HG03095 (cell line): ENCODE measurements around the gene NDUFAF7.
"Not testable (repeated sequence)": the region's sequence is repeated elsewhere in the genome, so short reads cannot be mapped to it uniquely, and the experiment has no call there.

Source experiments
- ATAC-seq: cut with Tn5 transposase; IDR thresholded peaks from one replicate; pipeline ENCODE4 v1.9.1; 2021; ENCODE audit warnings: moderate library complexity; ENCODE audit not compliant: unreplicated experiment

The NDUFAF7 gene

GRCh38 chr2:37215250-37215649, 16.2 kb upstream of the NDUFAF7 start:
- ATAC-seq, result no peak

DNA sequence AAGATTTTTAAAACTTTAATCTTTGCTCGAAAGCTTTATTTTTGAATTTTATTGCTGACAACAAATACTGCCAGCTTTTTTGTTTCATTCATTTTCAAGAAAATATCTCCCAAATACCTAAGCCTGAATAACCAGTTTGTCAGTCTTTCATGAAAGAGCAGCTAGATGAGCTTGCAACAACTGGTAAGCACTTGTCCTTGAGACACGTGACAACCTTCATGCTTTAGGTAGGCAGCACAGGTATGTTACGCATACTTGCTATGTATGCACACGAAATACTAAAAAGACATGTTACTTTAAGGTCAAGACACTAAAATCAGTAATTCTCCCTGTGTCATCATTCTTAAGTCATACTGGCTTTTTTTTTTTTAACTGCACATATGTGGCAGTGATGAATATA, 12.4 kb upstream of the NDUFAF7 start:
- ATAC-seq, result no peak

- ATAC-seq, result no peak
These were observed 8.3 kb upstream of the NDUFAF7 start for GRCh38 chr2:37223131-37223530.

DNA sequence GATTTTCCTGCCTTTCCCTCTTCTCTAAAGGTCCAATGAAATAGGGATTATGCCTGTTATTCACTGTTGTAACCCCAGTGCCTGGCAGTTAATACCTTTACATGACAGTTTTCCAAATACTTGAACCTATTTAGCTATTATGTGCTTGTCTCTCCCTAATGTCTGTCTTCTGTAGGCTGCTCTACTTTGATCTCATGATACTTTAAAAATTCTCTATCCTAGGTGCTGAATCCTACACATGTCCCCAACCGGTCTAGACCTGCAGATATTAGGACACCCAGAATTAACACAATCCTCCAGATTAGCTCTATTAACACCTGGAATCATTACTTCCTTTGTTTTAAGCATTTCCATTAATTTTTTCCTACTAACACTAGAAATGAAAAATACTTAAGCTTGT, 7.4 kb upstream of the NDUFAF7 start:
- ATAC-seq, result no peak

DNA sequence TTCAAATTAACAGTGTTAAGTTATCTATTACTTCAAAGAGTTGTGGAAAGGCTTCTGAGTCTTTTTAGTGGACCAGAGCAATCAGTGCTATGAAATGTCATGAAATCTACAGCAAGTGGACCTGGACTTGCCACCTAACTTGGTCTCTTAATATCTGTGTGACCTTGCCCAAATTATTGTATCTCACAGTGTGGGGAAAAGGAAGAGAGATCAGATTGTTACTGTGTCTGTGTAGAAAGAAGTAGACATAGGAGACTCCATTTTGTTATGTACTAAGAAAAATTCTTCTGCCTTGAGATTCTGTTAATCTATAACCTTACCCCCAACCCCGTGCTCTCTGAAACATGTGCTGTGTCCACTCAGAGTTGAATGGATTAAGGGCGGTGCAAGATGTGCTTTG, 6.3 kb upstream of the NDUFAF7 start:
- not testable (repeated sequence) for ATAC-seq

- no peak for ATAC-seq
These were observed 4.6 kb upstream of the NDUFAF7 start for GRCh38 chr2:37226863-37227262.

DNA sequence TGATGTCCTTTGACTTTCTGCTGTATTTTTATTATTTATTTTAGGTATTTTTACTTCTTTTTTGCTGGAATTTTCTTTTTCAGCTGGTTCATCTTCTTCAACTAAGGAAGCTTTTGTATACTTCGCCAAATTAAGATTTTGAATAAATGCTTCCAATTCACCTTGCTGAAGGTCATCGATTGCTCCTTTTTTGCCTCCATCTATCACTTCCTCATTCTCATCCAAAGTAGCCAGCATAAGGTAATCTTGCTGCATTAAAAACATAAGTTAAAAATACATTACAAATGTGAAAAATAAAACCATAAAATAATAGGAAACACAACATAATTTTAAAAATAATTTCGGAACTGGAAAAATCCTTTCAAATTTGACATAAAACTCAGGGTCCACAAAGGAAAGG, 2.7 kb upstream of the NDUFAF7 start:
- no peak for ATAC-seq

- ATAC-seq, result no peak
These were observed 877 bp upstream of the NDUFAF7 start for GRCh38 chr2:37230581-37230980.

DNA sequence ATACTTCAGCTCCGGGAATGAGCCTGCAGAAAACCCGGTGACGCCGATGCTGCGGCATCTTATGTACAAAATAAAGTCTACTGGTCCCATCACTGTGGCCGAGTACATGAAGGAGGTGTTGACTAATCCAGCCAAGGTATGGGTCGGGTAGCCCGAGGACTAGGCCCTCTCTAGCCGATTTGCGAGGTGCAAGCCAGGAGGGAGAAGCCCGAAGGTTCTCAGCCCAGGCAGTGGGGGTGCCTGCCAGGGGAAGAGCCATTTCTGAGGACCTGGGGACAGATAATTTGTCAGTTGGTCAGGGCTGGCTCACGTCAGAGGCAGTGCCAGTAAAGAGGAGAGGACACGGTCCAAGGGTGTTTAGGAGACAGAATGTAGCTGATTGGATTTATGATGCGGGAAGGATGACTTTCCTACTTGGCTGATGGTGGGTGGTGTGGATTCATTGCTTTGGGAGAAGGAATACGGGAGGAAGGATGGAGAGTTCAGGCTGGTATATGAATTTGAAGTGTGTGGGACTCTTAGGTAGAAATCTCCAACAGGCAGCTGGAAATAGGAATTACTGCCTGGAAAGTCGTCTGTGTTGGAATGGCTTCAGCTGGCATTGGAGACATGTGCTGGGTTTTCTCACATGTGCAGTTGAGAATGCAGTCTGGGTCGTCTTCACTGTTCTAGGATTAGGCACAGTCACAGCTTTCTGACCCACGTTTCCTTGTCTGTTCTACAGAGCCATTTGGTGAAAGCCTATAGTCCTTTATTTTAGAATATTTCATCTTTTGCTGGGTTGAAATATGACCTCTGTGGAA, 874 bp downstream of the NDUFAF7 start:
- no peak for ATAC-seq

DNA sequence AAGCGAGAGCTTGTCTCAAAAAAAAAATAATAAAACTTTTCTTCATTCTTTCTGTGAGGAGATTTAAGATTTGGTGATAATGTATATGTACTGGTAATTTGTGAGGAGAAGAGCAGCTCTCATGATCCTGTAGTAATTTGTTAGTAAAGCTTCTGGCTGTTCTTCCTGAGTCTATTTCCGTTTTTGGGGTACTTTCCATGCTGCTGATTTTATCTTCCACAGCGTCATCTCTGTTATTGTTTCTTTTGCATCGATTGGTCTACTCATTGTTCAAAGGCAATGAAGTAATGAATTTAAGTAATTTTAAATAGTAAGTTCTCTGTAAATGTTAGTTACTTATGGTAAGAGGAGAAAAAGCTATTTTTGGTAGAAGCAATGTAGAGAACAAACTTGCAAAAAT, 12.0 kb downstream of the NDUFAF7 start:
- ATAC-seq, result no peak

- peak; percentile 94 for ATAC-seq
These were observed 12.6 kb downstream of the NDUFAF7 start for GRCh38 chr2:37244017-37244416.

- no peak for ATAC-seq
These were observed 13.3 kb downstream of the NDUFAF7 start for GRCh38 chr2:37244755-37245154.

DNA sequence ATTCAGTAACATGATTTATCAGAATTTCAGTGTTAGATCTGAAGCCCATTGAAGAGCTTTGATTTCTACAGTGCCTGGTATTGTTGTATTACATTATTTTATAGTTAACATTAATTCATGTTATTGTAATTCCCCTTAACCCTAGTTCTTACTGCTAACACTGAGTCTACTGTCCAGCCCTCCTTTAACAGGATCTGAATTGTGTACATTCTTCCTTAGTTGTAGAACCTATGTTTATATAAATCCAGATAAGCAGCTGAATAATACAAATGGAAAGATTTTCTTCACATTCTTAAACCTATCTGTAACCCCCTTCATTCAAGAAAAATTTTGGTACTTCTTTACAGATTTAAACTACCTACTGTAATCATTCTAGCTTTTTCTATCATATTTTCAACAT, 14.7 kb downstream of the NDUFAF7 start:
- no peak for ATAC-seq

DNA sequence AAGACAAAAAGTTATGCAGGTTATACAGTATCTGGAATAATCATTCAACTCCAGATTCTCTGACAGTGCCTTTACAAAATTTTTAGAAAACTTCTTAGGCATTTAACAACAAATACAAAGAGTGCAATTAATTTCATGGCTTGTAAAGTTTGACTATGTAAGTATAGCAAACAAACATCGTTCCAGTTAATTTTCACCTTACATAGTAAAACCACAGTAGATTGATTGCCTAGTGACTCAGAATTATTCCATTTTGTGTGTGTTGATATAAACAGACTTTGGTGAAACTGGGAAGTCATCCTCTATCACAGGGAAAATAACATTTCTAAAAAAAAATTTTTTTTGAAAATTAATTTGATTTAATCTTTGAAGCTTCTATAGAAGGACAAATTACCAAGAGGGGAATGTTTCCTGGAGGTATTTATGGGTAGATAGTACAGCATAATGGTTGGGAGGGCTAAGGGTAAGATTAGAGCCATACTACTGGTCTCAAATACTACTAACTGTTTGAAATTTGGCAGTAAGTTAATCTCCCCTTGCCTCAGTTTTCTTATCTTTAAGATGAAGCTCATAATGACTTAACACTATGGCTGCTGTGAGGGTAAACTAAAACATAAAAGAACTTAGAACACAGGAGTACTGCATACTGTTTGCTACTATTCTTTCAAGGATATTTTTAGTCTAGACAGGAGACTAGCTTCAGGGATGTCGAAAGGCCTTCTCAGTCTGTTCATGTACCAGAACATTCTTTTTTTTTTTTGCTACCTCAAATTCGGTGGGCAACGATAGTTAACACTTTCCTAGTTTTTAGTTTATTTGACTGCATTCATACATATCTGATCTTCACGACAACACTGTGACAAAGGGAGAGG, 19.6 kb downstream of the NDUFAF7 start:
- ATAC-seq, result no peak

- no peak for ATAC-seq
These were observed 31.1 kb downstream of the NDUFAF7 start for GRCh38 chr2:37262522-37262921.

DNA sequence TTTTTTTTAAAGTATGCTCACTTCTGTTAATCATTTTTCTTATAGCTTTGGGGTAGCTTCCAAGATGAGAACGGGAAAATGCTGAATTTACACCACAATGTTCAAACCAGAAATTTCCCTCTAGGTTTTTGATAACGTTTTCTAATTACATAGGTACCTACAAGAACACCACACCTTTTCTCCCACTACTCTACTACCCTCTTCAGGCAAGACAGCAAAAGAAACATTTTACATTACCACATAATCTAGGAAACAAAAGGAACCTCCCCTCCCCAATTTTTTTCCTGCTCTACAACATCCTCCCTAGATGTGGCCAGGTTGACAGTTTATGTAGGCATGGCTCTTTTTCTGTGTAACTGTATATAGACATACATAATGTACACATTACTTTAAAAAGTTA, 32.4 kb downstream of the NDUFAF7 start:
- ATAC-seq, result no peak

DNA sequence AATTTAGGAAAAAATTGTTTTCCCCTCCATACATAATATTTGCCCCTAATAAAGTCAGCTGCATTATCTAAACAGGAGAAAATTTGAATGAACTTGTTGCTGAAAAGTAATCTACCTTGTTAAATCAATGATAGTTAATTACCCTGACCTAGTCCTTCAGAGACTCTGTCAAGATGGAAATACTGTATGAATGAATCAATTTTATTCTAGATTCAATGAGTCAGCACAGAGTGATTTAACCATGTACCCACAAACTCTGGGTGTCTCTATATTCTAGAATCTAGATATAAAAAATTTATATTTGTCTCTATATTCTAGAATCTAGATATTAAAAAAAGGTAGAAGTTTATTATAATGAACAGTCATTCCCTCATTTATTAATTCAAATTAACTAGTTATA, 36.2 kb downstream of the NDUFAF7 start:
- ATAC-seq, result no peak

DNA sequence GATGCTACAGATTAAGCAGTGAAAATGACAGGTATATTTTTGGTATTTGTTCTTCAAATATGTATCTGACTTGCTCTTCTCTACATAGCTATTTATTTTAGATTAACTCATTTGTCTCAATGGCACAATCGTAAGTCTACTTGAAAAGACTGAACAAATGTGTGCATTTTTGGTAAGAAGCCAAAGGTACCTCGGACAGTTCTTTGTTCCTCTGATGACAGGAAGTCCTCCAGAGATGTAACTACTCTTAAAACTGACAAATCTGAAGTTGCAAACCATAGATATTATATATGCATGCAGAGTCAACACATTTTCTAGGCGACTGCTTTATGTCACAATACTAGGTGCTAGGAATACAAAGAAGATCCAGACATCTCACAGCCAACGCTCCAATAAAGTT, 36.7 kb downstream of the NDUFAF7 start:
- ATAC-seq, result no peak

- ATAC-seq, result no peak
These were observed 40.1 kb downstream of the NDUFAF7 start for GRCh38 chr2:37271376-37272067.

DNA sequence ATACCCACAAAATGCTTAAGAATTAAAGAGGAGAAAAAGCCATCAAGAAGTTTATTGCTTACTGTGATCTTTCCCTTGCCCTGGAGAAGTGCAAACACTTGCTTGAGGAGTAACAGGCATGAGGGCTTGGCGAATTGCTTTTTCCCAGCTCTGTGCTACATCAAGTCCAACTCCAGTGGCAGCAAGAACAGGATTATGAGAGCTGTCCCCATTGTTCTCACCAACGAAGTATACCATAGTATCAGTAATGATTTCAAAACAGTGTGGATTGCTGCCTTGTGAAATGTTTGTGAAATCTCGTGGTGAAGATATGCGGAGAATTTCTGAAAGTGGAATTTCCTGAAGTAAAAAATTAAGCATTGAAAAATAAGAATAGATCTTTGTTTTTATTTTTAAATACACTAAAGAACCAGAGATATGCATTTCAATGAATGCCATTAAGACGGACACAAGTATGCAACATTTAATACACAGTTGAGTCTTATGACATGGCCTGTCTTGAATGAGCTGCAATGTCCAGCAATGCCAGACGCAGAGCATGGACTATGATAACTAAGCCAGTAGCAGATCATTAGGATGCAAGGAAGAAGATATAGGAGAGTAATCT, 43.0 kb downstream of the NDUFAF7 start:
- ATAC-seq, result no peak

- ATAC-seq, result no peak
These were observed 44.8 kb downstream of the NDUFAF7 start for GRCh38 chr2:37276291-37276690.
